GM12864 (cell line): Measurements from ENCODE around the gene COA8.

Experiments
- DNase-seq: peaks from one replicate; pipeline ENCODE4 v3.0.0-alpha.2; 2011; ENCODE audit warnings: low read depth
- H3K4me3 ChIP-seq: 2 replicates; pipeline ENCODE4 v1.5.1; 2011; ENCODE audit warnings: mild to moderate bottlenecking, low read depth, low read length, control low read depth
- CTCF ChIP-seq: IDR thresholded peaks from 2 replicates; pipeline ENCODE4 v1.5.1; 2011; ENCODE audit warnings: low read depth, mild to moderate bottlenecking, moderate library complexity, low read length, control low read depth, inconsistent platforms; ENCODE audit errors: missing control alignments

COA8 gene

GRCh38 chr14:103549361-103550311, 13.1 kb upstream of the COA8 start:
- no peak for TF ChIP-seq CTCF
- DNase-seq, result no peak
- H3K4me3 ChIP-seq, result no peak overlapping the region

DNA sequence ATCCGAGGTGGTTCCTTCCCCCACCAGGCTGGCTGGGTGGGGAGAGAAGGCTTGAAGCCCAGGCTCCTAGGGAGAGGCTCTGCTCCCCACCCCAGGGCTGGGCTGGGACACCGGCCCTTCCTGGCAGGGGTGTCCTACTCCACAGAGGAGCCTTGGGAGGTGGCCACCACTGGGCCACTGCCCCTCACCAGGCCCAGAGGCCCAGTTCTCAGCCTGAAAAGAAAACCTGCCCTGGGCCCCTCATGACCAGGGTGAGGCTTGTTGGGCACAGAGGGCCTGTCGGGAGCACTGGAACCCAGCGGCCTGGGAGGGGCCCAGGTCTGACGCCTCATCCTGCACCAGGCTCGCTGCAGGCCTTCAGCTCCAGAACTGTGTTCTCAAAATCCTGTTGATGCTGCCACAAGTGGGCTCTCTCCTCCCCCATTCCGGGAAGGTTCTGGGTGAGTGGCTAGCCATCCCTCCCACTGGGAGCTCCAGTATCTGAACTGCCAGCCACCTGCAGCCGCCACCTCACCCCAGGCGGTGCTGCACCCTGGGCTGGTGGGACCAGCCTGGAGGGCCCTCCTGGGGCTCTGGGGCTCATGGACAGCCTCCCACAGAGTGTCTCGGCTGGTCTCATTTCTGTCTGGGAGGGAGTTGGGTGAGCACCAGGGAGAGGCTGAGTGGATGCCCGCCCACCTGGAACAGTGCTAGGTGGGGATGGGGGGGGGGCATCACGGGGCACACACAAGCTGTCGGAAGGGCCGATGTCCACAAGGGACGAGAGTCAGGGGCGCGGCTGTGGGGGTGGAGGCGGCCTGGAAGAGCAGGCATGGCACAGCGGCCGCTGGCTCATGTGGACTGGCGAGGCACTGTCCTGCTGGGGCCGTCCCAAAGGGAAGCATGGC, 12.1 kb upstream of the COA8 start:
- DNase-seq, result no peak
- no peak for TF ChIP-seq CTCF
- H3K4me3 ChIP-seq, result no peak overlapping the region

GRCh38 chr14:103551338-103551762, 11.4 kb upstream of the COA8 start:
- no peak overlapping the region for H3K4me3 ChIP-seq
- no peak for TF ChIP-seq CTCF
- DNase-seq, result no peak

DNA sequence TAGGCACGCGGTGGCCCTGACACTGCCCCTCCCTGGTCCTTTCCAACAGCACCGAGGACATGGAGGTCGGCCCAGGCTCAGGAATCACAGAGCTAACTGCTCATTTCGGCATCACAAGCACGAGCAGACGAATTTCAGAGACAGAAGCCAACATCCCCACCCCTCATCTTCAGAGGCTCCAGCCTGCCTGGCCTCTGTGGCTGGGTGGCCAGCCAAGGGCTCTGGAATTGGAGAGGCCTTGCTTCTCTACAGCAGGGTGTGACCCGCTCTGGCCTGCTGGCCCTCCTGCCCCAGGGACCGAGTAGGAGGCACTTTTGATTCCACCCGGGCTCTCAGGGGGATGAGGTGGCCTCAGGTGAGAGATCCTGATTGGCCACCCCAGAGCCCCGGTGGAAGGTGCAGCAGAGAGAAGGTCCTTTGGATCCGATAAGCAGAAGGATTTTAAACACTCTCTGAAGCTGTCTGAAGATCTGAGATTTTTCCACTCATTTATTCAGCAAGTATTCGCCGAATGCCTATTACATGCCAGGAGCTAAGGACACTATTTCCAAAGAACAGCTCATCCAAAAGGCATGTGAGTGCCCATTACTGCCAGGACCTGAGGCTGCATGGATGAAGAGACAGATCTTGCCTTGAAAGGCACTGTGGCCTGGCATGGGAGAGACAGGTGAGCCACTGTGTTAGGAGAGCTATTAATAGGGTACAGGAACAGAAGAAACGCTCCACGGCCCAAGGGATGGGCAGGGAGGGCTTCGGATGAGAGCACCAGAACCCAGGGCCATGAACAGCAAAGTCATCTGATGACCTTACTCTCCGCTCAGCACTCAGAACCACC, 10.5 kb upstream of the COA8 start:
- no peak for TF ChIP-seq CTCF

DNA sequence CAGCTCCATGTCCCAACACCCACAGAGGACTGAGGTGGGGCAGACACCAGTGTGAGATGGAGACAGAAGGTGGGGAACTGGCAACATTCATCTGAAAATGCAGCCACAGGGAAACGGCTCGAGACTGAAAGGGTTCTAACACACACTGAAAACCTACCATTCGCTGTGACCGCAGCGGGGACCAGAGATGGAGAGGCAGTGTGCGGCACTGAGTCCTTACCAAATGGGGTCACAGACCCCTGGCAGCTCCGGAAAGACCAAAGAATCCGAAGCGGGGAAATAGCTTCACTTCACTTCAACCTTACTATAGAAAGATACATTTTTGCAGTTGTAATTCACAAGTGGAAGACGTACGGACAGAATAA, 9.9 kb upstream of the COA8 start:
- no peak for TF ChIP-seq CTCF
- no peak for DNase-seq
- H3K4me3 ChIP-seq, result no peak overlapping the region

More for the DNA sequence above, 10.5 kb upstream of the COA8 start:
- no peak overlapping the region for H3K4me3 ChIP-seq
- DNase-seq, result no peak

DNA sequence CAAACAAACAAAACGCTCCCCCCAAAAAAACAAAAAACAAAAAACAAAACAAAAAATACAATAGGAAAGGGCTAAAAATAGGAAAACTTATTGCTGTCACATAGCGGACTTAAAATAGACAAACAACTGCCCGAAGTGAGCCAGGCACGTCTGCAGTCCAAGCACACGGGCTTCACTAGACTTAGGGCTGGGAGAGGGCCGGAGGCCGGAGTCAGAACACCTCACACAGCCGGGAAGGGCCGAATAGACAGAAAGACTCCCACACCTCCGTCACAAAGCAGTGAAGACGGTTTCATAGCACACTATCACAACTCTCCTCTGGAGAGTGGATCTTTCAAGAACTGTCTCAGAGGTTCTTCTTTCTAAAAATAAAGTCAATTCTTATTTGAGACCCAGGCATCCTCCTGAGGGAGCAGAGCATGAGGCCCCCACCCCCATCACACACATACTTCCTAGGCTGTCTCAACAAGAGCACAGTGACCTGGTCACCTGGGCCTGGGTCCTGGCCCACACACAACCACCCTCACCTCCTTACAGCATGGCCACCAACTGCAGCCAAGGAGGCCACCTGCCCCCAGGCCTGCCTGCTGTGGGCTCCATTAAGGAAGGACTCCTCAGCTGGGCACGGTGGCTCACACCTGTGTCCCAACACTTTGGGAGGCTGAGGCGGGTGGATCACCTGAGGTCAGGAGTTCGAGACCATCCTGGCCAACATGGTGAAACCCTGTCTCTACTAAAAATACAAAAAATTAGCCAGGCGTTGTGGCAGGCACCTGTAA, 7.0 kb upstream of the COA8 start:
- no peak for DNase-seq
- TF ChIP-seq CTCF, result no peak
- no peak overlapping the region for H3K4me3 ChIP-seq
